ENCODE data around the gene PDE1A.

GRCh38 chr2:182365855-182366254 lies 61.0 kb downstream of the PDE1A start:
- TF ChIP-seq POLR2AphosphoS5 (IDR thresholded peaks at IDR 0.05) (no peak), EP300 (IDR thresholded peaks at IDR 0.05; ENCODE audit: low read depth) (no peak)
